Erythroblast (primary cell): ENCODE measurements around the gene PRKCE.

ENCODE experiments used
- GATA1 ChIP-seq: IDR thresholded peaks from 2 replicates; pipeline ENCODE4 v1.6.1; 2011; ENCODE audit warnings: low read depth, mild to moderate bottlenecking, control low read depth, low read length, moderate library complexity
- POLR2A ChIP-seq: IDR thresholded peaks from 2 replicates; pipeline ENCODE4 v1.6.1; 2011; ENCODE audit warnings: mild to moderate bottlenecking, low read length

- TF ChIP-seq POLR2A (no peak), GATA1 (no peak)
Measured at GRCh38 chr2:46009772-46010171, 358.3 kb downstream of the PRKCE start.
